HEK293 (cell line): Measurements from ENCODE around the gene INCA1.
A peak's percentile ranks its signal among the peaks of the same experiment; 100 is the strongest.

Experiments
- CTCF ChIA-PET: fragments of 350-600 bp; formaldehyde crosslinking; extraction: SDS; loops from one replicate; lab custom pipeline; 2021; ENCODE audit warnings: antibody characterized with exemption; lab: Yijun Ruan, JAX
- POLR2A ChIA-PET: fragments of 300-600 bp; formaldehyde crosslinking; extraction: SDS; loops from one replicate; lab custom pipeline; 2020; ENCODE audit warnings: antibody characterized with exemption, inconsistent platforms; lab: Yijun Ruan, JAX
- H3K27ac ChIP-seq: fragments of 200-500 bp; sonication (Bioruptor generic); 2 replicates; pipeline ENCODE4 v1.5.1; 2014; ENCODE audit warnings: low read depth, low read length, control low read depth, inconsistent platforms; ENCODE audit errors: extremely low read depth
- H3K36me3 ChIP-seq, 2 experiments: fragments of 200-500 bp in 1 of 2; sonication (Bioruptor generic) in 1 of 2; 1 replicate in 1 of 2; 2 replicates in 1 of 2; pipeline ENCODE4 v1.5.1; 2014 to 2017; ENCODE audit warnings: inconsistent platforms in 2 of 2, low read length in 2 of 2; ENCODE audit not compliant: control insufficient read depth in 2 of 2, insufficient read depth in 1 of 2
- H3K4me1 ChIP-seq: fragments of 200-500 bp; sonication (Bioruptor generic); 2 replicates; pipeline ENCODE4 v1.5.1; 2014; ENCODE audit warnings: mild to moderate bottlenecking, low read length, inconsistent platforms; ENCODE audit not compliant: control insufficient read depth, insufficient read depth
- H3K4me3 ChIP-seq: 2 replicates; pipeline ENCODE4 v1.5.1; 2011; ENCODE audit warnings: low read depth, mild to moderate bottlenecking, control low read depth, low read length, moderate library complexity
- H3K9me3 ChIP-seq: fragments of 200-500 bp; sonication (Bioruptor generic); 2 replicates; pipeline ENCODE4 v1.5.1; 2014; ENCODE audit warnings: low read depth, low read length, inconsistent platforms; ENCODE audit not compliant: control insufficient read depth, insufficient read depth
- GLI4 ChIP-seq: fragments of 450-650 bp; formaldehyde crosslinking; IDR thresholded peaks from 2 replicates; pipeline ENCODE4 v1.5.1; 2016; ENCODE audit warnings: missing biosample characterization, missing genetic modification characterization
- KLF16 ChIP-seq: fragments of 450-650 bp; formaldehyde crosslinking; IDR thresholded peaks from 2 replicates; pipeline ENCODE4 v1.5.1; 2017; ENCODE audit warnings: missing biosample characterization, missing genetic modification characterization
- YY2 ChIP-seq: fragments of 450-650 bp; formaldehyde crosslinking; IDR thresholded peaks from 2 replicates; pipeline ENCODE4 v1.5.1; 2016; ENCODE audit warnings: missing biosample characterization, missing genetic modification characterization
- ZEB2 ChIP-seq: fragments of 450-650 bp; formaldehyde crosslinking; IDR thresholded peaks from 2 replicates; pipeline ENCODE4 v1.5.1; 2016; ENCODE audit warnings: missing biosample characterization, missing genetic modification characterization
- ZNF248 ChIP-seq: fragments of 450-650 bp; formaldehyde crosslinking; IDR thresholded peaks from 2 replicates; pipeline ENCODE4 v1.5.1; 2017; ENCODE audit warnings: missing biosample characterization, missing genetic modification characterization
- ZNF274 ChIP-seq, 2 experiments: fragments of 200-500 bp in 1 of 2; fragments of 450-650 bp in 1 of 2; sonication (Bioruptor generic) in 1 of 2; formaldehyde crosslinking in 1 of 2; IDR thresholded peaks; 2 replicates each; pipeline versions ENCODE4 v1.5.1 to v1.6.1; 2014 to 2016; ENCODE audit warnings: borderline replicate concordance in 1 of 2, inconsistent platforms in 1 of 2, low read length in 1 of 2, missing biosample characterization in 1 of 2, missing genetic modification characterization in 1 of 2
- ZNF302 ChIP-seq: fragments of 450-650 bp; formaldehyde crosslinking; IDR thresholded peaks from 2 replicates; pipeline ENCODE4 v1.5.1; 2016; ENCODE audit warnings: missing biosample characterization, missing genetic modification characterization, low read depth
- ZNF311 ChIP-seq: fragments of 450-650 bp; formaldehyde crosslinking; IDR thresholded peaks from 2 replicates; pipeline ENCODE4 v1.5.1; 2017; ENCODE audit warnings: missing biosample characterization, missing genetic modification characterization, borderline replicate concordance
- ZNF350 ChIP-seq: fragments of 450-650 bp; formaldehyde crosslinking; IDR thresholded peaks from 2 replicates; pipeline ENCODE4 v1.5.0; 2017; ENCODE audit warnings: missing biosample characterization, mild to moderate bottlenecking, missing genetic modification characterization
- ZNF416 ChIP-seq: fragments of 450-650 bp; formaldehyde crosslinking; IDR thresholded peaks from 2 replicates; pipeline ENCODE4 v1.5.1; 2016; ENCODE audit warnings: missing biosample characterization, missing genetic modification characterization
- ZNF530 ChIP-seq: fragments of 450-650 bp; formaldehyde crosslinking; IDR thresholded peaks from 2 replicates; pipeline ENCODE4 v1.5.1; 2016; ENCODE audit warnings: low read depth, missing biosample characterization, missing genetic modification characterization
- ZNF544 ChIP-seq: fragments of 450-650 bp; formaldehyde crosslinking; IDR thresholded peaks from 2 replicates; pipeline ENCODE4 v1.5.0; 2017; ENCODE audit warnings: missing biosample characterization, missing genetic modification characterization
- ZNF600 ChIP-seq: fragments of 450-650 bp; formaldehyde crosslinking; IDR thresholded peaks from 2 replicates; pipeline ENCODE4 v1.5.1; 2016; ENCODE audit warnings: missing biosample characterization, missing genetic modification characterization
- ZNF621 ChIP-seq: fragments of 450-650 bp; formaldehyde crosslinking; IDR thresholded peaks from 2 replicates; pipeline ENCODE4 v1.5.1; 2017; ENCODE audit warnings: missing biosample characterization, missing genetic modification characterization
- ZNF626 ChIP-seq: fragments of 450-650 bp; sonication (Bioruptor Pico); formaldehyde crosslinking; IDR thresholded peaks from 2 replicates; pipeline ENCODE4 v1.5.1; 2018; ENCODE audit warnings: missing biosample characterization, missing genetic modification characterization, inconsistent platforms
- ZNF768 ChIP-seq: fragments of 450-650 bp; formaldehyde crosslinking; IDR thresholded peaks from 2 replicates; pipeline ENCODE4 v1.5.1; 2018; ENCODE audit warnings: missing biosample characterization, mild to moderate bottlenecking, missing genetic modification characterization
- ZNF837 ChIP-seq: fragments of 450-650 bp; formaldehyde crosslinking; IDR thresholded peaks from 2 replicates; pipeline ENCODE4 v1.5.1; 2016; ENCODE audit warnings: missing biosample characterization, missing genetic modification characterization
- ZSCAN23 ChIP-seq: fragments of 450-650 bp; formaldehyde crosslinking; IDR thresholded peaks from 2 replicates; pipeline ENCODE4 v1.5.1; 2016; ENCODE audit warnings: missing biosample characterization, missing genetic modification characterization
- ZXDB ChIP-seq: fragments of 450-650 bp; formaldehyde crosslinking; IDR thresholded peaks from 2 replicates; pipeline ENCODE4 v1.5.1; 2016; ENCODE audit warnings: missing biosample characterization, missing genetic modification characterization
- TF ChIP-seq, protein P1 (sequence below): fragments of 450-650 bp; formaldehyde crosslinking; optimal IDR thresholded peaks from 2 replicates; pipeline ENCODE3; 2016; ENCODE audit warnings: missing biosample characterization, mild to moderate bottlenecking, missing genetic modification characterization

INCA1 gene

GRCh38 chr17:4939546-4939795, 57.9 kb downstream of the INCA1 start (continued):
- TF ChIP-seq ZNF274 (IDR thresholded peaks at IDR 0.05; ENCODE audit: low read length): no peak
- TF ChIP-seq ZNF274 (tag by site-specific recombination; IDR thresholded peaks at IDR 0.05; ENCODE audit: borderline replicate concordance): no peak
- TF ChIP-seq ZNF600 (tag by site-specific recombination): peak; percentile 46; the same call in 1 of the 2 replicates
- 0 out of 2 replicates have a peak, but pooled peaks have one; percentile 82 for TF ChIP-seq YY2 (tag by site-specific recombination)

GRCh38 chr17:4938688-4939545, 58.4 kb downstream of the INCA1 start:
- TF ChIP-seq ZNF837 (no peak), ZNF621 (no peak), ZNF530 (tag by site-specific recombination) (no peak), ZNF302 (tag by site-specific recombination) (no peak), ZNF311 (tag by site-specific recombination) (no peak), ZNF768 (no peak), ZNF248 (tag by site-specific recombination) (no peak), KLF16 (tag by site-specific recombination) (no peak), ZNF600 (tag by site-specific recombination) (no peak), ZSCAN23 (tag by site-specific recombination) (no peak), ZNF626 (tag by site-specific recombination) (no peak), ZNF350 (tag by site-specific recombination) (no peak), ZXDB (tag by site-specific recombination) (no peak), ZNF416 (tag by site-specific recombination) (no peak), ZEB2 (no peak), ZNF544 (tag by site-specific recombination) (no peak), GLI4 (no peak)
- TF ChIP-seq, protein P1, sequence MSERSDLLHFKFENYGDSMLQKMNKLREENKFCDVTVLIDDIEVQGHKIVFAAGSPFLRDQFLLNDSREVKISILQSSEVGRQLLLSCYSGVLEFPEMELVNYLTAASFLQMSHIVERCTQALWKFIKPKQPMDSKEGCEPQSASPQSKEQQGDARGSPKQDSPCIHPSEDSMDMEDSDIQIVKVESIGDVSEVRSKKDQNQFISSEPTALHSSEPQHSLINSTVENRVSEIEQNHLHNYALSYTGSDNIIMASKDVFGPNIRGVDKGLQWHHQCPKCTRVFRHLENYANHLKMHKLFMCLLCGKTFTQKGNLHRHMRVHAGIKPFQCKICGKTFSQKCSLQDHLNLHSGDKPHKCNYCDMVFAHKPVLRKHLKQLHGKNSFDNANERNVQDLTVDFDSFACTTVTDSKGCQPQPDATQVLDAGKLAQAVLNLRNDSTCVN: no peak
- TF ChIP-seq, all 188 proteins: peak for 0
- Histone ChIP-seq H3K9me3 (no peaks in the 10 kb centered on the region), H3K36me3 (peaks cover 32 to 62% of the 10 kb centered on the region in 2 experiments), H3K4me1 (peaks cover 9% of the 10 kb centered on the region), H3K27ac (peak overlapping the region; percentile 93), H3K4me3 (peak overlapping the region; percentile 87)
- ChIA-PET CTCF (interaction anchor here (0.6 to 3.0 kb wide), 7 partner anchors 9 to 1059 kb away, joined by 3 to 20 read pairs (median 3); partner anchors contain the start of gene PFN1), POLR2A (interaction anchor here (0.5 to 3.4 kb wide), 17 partner anchors 9 to 253 kb away, joined by 3 to 109 read pairs (median 7); partner anchors contain the start of genes CHRNE, ENO3, INCA1 and KIF1C)
